ENCODE measurements around the gene AATF.
"Not testable (repeated sequence)": the region's sequence is repeated elsewhere in the genome, so short reads cannot be mapped to it uniquely, and the experiment has no call there.

The AATF gene

DNA sequence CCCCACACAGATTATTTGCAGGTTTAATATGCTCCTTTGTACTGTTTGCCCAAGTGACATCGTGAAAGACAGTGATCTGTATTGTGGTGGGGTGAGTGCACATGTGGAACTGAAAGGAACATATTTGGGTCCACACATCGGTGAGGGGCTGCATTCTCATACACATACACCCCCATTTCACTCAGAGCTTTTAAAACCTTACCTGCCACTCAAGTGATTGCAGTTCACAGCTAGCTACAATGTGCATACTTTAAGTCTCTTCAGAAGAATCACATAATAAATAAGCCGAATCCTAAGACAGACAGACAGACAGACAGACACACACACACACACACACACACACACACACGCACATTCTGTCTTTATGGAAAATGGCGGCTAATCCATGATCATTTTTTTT is 102.6 kb downstream of the AATF start:
- DNase-seq: no peak

DNA sequence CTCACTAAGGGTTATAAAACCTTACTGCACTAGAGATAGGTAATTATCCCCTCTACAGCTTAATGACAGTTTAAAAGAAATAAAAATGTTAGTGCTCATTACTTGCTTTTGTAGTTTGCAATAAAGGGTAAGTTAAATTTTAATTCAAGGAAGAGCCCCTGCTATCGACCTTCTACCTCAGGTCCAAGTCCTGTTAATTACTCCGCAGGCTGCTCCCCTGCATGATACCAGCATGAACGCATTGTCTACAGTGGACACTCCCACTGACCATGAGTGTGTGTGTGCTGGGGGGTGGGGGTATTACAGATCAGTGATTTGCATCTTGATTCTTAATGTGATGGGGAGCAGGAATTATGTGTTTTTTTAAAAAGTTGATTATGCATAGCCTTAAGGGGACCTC is 103.1 kb downstream of the AATF start:
- no peak for DNase-seq

DNA sequence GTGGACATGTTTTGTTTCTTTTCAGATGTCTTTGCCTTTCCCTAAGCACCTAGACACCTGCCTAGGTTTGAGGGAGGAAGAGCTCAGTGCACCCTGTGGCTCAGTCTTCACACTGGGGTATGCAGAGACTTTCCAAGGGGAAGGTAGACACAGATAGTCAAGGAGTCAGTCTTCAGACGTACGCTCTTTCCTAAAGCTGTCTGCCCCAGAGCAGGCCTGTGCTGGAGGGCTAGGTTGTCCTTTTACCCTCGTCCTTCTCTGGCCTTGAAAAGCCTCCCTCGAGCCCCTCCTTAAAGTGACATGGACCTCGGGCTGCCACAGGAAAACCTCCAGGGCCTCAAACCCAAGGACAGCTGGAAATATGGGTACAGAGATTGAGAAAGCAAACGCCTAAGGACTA is 103.7 kb downstream of the AATF start:
- no peak for DNase-seq

DNA sequence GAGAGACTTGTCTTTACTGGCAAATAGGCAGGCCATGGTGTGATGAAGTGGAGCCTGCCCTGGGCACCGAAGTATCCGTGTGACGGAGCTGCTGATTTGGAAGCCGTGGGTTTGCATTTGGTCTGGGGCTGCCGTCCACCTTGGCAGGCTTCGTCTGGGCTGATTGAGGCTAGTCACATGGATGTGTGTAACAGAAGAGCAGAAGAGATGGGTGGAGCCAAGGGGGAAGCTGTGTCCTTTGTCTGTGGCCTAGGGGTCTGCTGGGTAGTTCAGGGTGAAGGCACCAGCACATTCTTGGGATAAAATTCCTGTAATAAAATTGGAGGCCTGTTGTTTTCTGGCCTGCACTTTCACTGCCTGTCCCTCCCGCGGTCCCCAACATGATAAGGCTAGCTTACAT is 106.1 kb downstream of the AATF start:
- no peak for DNase-seq

DNA sequence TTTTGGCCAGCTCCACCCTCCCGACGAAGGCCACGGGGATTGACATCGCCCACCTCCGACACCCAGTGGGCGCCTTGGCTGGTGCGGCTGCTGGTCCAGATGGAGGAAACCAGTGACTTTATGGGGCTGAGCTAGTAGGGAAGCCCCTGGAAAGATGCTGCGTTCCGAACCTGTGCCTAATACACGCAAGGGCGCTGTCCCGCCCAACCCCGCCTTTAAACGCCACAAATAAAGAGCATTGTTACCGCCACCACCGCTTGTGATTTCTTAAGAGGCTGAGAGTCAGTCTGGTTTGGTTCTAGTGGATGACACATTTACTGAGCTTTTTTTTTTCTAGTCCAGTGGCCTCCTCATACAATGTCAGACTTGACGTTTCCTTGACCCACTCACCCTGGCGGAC is 107.9 kb downstream of the AATF start:
- DNase-seq: no peak

DNA sequence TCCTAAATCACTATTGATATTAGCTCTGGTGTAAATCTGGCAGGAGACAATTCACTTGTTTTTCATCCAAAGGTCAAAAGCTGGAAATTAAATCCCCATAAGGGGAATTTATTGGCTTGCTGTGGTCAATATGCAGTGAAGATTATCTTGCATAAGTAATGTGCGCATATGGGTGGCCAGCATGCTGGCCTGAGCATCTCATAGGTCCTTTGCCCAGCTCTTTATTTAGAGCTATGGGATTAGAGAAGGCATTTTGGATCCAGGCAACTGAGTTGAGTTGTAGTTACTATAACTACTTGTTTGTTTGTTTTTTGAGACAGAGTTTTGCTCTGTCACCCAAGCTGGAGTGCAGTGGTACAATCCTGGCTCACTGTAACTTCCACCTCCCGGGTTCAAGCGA is 110.7 kb downstream of the AATF start:
- no peak for DNase-seq

DNA sequence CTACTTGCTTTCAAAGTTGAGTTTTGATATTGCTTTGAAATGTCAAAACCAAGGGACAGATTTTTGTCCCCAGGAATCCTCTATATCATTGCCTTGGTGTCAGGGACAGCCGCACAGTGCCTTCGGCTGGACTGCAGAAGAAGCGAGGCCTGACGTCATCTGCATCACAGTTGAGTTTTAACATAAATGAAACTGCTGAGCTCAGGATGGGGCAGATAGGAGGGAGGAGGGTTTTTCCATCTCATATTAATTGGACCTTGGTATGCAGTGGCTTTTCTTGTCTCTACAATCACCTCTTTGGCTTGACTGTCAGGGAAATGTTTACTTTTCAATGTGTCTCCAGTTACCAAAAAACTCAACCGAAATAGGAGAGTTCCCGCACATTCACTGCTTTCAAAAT is 111.3 kb downstream of the AATF start:
- DNase-seq: no peak

DNA sequence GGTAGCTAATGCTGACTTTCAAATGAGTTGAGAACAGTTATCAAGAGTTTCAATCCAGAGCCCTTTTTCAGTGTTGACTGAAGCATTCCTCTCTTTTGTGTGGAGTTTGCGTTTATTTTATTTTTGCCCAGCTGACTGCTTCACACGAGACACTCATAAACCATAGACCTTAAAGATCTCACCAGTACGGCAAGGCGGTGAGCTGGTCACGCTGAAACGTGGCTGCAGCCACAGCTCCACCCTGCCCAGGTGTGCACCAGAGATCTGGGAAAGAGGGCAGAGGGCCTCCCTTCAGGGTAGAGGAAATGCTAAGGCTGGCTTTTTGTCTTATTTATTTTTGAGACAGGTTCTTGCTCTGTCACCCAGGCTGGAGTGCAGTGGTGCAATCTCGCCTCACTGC is 112.2 kb downstream of the AATF start:
- DNase-seq: no peak

DNA sequence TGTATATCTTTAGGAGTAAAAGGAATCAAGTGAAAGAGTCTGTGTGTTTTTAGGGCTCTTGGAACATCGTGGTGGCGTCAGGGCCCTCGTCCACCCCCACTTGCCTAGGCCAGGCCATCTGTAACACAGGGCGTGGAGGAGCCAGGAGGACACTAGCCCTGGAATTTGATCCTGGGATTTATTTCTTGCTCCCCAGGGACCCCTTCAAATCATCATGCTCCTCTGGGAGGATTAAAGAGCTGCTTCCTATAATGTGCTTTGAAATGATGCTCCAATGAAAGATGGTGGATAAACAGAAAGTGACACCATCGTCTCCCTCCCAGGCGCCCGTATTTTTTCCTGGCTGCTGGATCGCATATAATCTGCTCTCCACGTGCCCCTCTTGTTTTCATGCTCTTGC is 113.3 kb downstream of the AATF start:
- DNase-seq: peak; percentile 55

DNA sequence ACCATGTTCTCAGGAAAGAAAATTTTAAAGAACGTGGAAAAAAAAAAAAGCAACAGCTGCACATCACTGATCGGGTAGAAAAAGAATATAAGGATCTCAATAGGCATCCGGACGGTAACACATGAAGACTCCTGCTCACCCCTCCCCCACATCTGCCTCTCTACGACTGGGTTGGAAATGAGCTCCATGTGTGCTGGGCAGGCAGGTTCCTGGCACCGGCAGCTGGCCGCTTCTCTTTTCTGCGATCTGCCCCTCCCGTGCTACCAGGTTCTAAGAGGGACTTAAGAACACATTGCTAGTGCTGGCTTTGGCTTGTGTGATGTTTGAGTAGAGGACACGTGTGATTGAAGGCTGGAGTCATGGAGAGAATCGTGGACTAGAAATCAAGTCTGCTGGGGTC is 115.5 kb downstream of the AATF start:
- DNase-seq: peak; percentile 18

DNA sequence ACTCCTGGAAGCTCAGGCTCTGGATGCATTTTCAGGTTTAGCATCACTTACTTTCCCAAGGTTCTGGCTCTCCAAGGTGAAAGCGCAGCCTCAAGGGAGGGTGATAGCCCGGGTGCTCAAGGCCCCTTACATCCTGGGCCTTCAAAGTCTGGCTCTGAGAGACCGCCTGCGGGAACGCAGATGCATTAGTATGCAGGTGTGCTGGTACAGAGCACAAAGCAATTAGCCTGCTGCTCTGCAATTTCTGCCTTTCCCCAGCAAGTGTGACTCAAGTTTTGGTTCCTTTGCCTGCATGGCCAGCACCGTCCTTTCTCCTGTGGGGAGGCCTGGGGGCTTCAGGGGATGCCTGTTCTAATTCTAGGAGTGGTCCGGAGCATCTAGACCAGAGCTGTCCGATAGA is 116.2 kb downstream of the AATF start:
- DNase-seq: no peak

DNA sequence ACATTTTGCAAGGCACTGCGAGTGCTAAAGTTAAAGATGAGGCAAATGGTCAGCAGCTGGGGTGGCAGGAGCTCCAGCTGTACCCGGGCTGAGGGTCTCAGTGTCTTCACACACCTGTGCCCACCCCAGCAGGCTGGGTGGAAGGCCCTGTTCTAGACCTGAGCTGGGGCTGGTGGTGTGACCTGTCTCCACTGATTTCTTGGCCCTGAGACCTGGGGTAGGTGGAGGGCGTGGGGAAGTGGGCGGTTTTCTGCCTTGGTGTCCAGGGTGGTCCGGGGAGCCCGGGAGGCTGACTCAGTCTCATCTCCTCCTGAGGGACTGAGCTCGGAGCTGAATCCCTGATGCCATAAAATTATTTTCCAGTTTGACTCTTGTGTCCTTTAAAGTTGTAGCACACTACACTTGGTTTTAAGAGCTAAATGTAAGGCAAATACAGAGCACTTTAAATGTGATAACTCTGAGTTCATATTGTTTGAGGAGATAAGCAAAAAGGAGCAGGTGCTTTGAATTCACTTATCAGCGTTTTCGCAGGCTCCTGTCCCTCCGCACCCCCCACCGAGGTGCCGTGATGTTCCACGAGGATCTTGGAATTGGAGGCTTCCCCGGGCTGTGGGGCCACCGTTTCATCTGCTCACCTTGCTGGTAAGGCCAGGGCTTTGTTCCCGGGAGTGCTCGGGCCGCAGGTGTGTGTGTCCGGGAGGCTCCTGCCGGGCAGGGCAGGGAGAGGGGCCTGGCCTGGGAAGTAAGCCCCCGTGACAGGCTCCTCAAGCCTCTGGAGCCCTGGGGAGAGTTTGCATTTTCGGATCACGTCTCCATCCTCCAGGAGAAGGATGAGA is 117.0 kb downstream of the AATF start:
- no peak for DNase-seq

DNA sequence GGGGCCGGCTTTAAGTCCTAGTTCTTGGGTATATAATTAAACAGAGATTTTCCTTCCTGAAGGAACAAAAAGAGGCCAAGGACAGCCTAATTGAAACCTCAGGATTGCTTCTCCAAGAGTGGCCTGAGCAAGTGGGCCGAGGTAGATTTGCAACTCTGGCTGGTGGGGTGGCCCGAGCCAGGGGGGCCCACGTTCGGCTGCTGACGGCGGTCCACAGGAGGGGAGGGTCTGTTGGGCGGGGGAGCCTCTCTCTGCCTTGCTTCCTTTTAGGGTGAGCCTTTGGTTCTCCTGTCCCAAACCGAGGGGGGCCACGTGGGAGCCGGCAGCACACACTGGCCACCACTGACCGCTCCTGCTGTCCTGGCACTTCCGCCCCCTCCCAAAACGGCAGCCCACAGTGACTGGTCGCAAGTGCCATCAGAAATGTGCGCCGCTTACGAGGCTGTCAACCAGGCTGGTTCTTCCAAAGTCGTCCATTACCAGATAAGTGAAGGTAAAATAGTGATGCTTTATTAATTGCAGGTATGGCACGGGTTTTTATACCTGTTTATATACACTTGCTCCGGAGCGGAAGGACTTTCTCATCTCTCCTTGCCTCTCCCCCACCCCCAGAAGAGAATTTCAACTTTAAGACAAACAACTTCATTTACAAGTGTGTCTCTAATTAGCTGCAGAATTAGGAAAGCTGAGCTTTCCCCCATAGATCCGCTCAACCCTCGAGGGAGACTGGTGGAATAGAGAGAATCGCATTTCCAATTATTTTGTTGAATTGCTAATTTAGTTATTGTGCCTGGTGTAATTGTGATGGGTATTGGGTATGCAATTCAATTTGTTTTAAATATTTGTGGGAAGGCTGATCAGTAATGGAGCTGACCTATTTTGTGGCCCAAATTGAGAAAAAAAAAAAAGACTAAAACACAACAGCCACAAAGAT is 117.8 kb downstream of the AATF start:
- DNase-seq: no peak

DNA sequence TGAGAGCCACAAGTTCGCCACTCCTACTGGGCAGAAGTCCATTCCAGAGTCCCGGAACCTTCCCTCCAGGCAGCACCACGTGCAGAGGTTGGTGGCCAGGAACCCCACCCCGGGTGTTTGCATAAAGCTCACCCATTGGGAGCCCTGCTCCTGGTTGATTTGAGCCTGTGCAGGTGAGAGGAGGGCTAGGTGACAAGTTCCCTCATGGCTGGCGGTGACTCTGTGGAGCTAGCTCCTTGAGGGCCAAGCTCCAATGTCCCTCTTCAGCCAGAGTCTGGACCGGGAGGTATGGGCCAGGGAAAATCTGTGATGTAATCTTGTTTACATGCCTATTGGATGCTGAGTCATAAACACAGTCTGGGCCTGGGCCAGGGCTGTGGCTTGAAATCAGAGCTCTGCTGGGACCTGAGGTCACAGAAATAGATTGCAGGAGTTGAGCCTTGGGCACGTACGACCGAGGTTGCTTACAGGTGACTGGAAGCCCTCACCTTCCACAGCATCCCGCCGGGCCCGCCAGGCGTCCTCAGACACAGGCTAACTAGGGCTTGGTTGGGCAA is 118.9 kb downstream of the AATF start:
- DNase-seq: no peak

DNA sequence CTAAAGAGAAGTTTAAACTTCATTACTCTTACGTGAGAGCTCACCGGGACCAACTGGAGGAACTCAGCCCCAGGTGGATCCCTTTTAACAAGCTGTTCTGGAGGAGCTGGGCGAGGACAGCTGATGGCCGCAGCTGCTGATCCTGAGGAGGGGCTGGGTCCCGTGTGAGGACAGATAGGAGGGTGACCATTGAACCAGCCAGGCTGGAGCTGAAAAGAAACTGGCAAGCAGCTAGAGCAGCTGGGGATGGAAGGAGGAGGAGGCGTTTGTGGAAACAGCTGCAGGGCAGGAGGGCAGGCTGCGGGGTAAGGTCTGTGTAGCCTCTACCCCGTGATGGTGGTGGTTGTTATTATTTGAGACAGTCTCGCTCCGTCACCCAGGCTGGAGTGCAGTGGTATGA is 119.5 kb downstream of the AATF start:
- no peak for DNase-seq

DNA sequence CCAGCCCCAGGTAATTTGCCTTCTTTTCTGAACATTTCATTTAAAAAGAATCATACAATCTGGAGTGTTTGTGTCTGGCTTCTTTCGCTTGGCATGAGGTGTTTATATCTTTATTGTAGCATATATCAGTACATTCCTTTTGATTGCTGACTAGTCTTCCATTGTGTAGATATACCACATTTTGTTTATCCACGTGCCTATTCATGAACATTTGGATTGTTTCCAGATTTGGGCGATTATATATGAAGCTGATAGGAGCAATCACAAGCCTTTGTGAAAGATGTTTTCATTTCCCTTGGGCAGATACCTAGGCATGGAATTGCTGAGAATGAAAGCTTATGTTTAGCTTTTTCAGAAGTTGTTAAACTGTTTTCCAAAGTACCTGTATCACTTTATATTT is 120.3 kb downstream of the AATF start:
- no peak for DNase-seq

DNA sequence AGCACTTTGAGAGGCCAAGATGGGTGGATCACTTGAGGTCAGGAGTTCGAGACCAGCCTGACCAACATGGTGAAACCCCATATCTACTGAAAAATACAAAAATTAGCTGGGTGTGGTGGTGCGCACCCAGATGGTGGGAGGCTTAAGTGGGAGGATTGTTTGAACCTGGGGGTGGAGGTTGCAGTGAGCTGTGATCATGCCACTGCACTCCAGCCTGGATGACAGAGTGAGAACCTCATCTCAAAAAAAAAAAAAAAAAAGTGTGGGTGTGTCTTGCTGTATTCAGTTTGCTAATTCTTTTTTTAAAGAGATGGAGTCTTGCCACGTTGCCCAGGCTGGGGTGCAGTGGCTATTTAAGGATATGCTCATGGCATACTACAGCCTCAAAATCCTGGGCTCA is 124.7 kb downstream of the AATF start:
- not testable (repeated sequence) for DNase-seq

DNA sequence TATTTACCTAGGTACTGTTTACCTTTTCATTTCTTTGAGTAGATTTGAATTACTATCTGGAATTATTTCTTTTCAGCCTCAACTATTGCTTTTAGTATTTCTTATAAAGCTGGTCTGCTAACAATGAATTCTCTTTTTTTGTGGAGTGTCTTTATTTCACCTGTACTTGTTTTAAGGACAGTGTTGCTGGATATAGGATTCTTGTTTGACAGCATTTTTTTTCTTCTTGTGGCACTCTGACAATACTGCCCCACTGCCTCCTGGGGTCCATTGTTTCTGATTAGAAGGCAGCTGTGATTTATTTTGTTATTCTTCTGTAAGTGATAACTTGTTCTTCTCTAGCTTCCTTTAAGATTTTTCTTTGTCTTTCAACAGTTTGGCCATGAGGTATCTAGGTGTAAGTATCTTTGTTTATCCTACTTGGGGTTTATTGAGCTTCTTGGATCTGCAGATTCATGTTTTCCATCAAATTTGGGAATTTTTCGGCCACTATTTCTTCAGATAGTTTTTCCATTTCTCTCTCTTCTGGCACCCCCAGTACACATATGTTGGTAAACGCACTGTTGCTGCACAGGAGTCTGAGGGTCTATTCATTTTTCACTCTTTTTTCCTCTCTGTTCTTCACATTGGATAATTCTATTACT is 130.4 kb downstream of the AATF start:
- DNase-seq: no peak

DNA sequence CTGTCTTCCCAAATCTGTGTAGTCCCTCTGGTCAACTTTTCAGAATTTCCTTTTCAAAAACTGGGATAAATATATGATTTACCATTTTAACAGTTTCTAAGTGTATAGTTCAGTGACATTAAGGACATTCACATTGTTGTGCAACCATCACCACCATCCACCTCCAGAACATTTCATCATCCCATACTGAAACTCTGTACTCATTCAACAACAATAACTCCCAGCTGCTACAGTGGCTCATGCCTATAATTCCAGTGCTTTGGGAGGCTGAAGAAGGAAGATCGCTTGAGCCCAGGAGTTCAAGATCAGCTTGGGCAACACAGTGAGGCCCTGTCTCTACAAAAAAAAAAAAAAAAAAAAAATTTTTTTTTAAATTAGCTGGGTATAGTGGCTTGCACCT is 131.0 kb downstream of the AATF start:
- DNase-seq: no peak

DNA sequence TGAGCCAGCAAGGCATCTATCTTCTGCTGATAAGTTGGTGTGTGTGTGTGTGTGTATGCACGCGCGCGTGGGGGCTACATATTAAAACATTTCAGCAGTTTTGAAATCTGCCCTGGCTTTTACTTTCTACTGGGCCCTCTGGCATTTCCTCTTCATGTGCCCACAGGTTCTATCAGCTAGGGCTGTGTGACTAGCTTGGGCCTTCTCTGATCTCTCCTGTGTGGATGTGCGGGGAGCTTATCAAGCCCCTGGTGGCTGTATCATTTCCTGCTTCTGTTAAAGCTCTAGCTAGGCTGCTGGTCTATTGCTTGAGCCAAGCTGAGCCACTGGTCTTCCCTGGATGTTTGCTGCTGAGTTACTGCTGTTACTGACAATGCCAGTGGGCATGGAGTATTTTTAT is 132.5 kb downstream of the AATF start:
- DNase-seq: no peak

DNA sequence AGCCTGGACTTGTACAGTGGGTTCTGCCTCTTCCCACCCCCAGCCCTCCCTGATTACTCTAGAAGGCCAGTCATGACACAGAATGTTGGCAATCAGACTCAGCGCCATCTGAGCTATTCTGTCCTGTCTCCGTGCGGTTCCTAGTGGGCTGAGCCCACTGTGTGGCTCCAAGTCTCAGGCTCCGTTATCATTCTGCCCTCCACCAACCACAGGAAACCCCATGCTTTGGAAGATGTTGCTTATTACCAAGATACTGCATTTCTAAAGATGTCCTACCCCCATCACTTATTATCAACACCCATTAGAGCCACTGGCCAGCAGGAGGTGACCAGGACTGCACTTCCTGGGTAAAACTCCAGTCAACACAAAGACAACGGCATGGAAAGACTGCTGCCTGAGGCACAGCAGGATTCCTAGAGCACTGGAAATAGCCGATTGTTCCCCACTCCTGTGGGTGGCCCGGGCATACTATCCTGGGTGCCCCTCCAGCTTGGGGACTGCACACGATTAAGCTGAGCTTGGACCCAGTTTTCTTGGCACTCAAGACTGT is 133.6 kb downstream of the AATF start:
- DNase-seq: no peak

DNA sequence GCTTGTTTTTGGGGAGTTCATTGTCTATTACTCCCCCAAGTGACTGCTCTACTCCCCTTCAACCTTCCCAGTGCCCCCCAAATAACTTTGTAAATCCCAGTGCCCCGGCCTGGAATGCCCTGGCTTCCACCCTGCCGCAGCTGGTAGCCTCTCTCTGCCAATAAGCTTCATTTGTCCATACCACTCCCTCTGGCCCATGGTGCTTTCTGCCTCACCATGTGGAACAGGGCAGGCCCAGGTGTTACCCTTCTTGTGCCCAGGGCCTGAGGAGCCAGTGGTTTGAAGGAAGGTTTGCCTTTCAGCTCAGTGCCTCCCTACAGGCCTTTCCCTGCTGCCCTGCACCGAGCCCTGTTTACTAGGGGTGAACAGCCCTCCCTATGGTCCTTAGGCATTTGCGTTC is 134.2 kb downstream of the AATF start:
- no peak for DNase-seq

DNA sequence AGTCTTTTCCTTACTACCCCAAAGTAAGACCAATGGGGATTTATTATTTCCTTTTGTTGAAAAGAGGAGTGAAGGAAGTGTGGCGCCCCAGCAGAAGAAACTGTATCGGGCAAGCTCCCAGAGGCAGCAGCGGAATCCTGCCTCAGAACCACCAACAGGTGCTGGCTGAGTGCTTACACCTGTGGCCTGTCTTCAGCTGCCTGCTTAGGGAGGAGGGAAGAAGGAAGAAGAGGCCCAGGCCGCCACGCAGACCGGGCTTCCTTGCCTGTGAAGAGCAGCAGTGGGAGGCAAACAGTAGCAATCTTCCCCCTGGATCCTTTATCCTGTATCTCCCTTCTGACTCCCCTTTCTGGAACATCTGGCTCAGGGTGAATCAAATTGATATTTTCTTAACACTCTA is 134.7 kb downstream of the AATF start:
- DNase-seq: no peak
